DOHH2 (cell line): ENCODE data around the gene POTEC.
"Not testable (repeated sequence)": the region's sequence is repeated elsewhere in the genome, so short reads cannot be mapped to it uniquely, and the experiment has no call there.

ENCODE experiments used
- EZH2phosphoT487 ChIP-seq: fragments of 200-600 bp; sonication (generic); IDR thresholded peaks from 2 replicates; pipeline ENCODE4 v1.6.1; 2017; ENCODE audit warnings: borderline replicate concordance, mild to moderate bottlenecking, antibody characterized with exemption, low read length, moderate library complexity, mixed read lengths
- TF ChIP-seq, protein P1 (sequence below): fragments of 200-600 bp; sonication (generic); IDR thresholded peaks from one replicate; pipeline ENCODE4 v1.5.1; 2014; ENCODE audit warnings: antibody characterized with exemption, mild to moderate bottlenecking, low read depth, low read length; ENCODE audit not compliant: poor library complexity, severe bottlenecking

GRCh38 chr18:14473250-14474006 lies 70.0 kb downstream of the POTEC start:
- TF ChIP-seq, protein P1, sequence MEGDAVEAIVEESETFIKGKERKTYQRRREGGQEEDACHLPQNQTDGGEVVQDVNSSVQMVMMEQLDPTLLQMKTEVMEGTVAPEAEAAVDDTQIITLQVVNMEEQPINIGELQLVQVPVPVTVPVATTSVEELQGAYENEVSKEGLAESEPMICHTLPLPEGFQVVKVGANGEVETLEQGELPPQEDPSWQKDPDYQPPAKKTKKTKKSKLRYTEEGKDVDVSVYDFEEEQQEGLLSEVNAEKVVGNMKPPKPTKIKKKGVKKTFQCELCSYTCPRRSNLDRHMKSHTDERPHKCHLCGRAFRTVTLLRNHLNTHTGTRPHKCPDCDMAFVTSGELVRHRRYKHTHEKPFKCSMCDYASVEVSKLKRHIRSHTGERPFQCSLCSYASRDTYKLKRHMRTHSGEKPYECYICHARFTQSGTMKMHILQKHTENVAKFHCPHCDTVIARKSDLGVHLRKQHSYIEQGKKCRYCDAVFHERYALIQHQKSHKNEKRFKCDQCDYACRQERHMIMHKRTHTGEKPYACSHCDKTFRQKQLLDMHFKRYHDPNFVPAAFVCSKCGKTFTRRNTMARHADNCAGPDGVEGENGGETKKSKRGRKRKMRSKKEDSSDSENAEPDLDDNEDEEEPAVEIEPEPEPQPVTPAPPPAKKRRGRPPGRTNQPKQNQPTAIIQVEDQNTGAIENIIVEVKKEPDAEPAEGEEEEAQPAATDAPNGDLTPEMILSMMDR, result not testable (repeated sequence)
- not testable (repeated sequence) for TF ChIP-seq EZH2phosphoT487
